ENCODE measurements around the gene DNAH8. TPM values are rescaled to one million over a fixed set of nuclear protein-coding genes. Genes with fewer than 3 reads are reported as not detected.

The DNAH8 gene
- total and polyA plus RNA-seq, 2 donors from 2014 or later: 0.50 TPM; not detected in 1

- Histone ChIP-seq H3K27me3 (ENCODE audit: control insufficient read depth, insufficient read depth, low read length) (no peaks in the 10 kb centered on the region), H3K9ac (ENCODE audit: low read length in 3 of 3) (no peak overlapping the region), H3K4me3 (ENCODE audit: low read length in 3 of 3) (no peak overlapping the region), H3K9me3 (ENCODE audit: control insufficient read depth in 2 of 3, insufficient read depth in 1 of 3, low read length in 3 of 3) (no peaks in the 10 kb centered on the region), H3K27ac (ENCODE audit: low read depth in 2 of 2, low read length in 2 of 2) (no peak overlapping the region), H3K4me1 (ENCODE audit: control insufficient read depth in 2 of 3, insufficient read depth in 2 of 3, low read depth in 1 of 3, low read length in 3 of 3) (no peaks in the 10 kb centered on the region), H3K36me3 (ENCODE audit: control insufficient read depth in 2 of 3, insufficient read depth in 3 of 3, low read length in 3 of 3) (no peaks in the 10 kb centered on the region)
- DNase-seq (no peak), FAIRE-seq (no peak)
- intact Hi-C loops (cut with DNase I): no loop called here
- no peak for TF ChIP-seq CTCF (IDR thresholded peaks at IDR 0.05; ENCODE audit: borderline replicate concordance, extremely low read depth, insufficient read depth)
Observed at GRCh38 chr6:38774929-38775707, 60.0 kb downstream of the DNAH8 start.

GRCh38 chr6:38775870-38776269, 60.8 kb downstream of the DNAH8 start:
- Histone ChIP-seq H3K4me1 (ENCODE audit: control insufficient read depth in 2 of 3, insufficient read depth in 2 of 3, low read depth in 1 of 3, low read length in 3 of 3) (no peaks in the 10 kb centered on the region), H3K27ac (ENCODE audit: low read depth in 2 of 2, low read length in 2 of 2) (no peak overlapping the region), H3K36me3 (ENCODE audit: control insufficient read depth in 2 of 3, insufficient read depth in 3 of 3, low read length in 3 of 3) (no peaks in the 10 kb centered on the region), H3K9ac (ENCODE audit: low read length in 3 of 3) (no peak overlapping the region), H3K27me3 (ENCODE audit: control insufficient read depth, insufficient read depth, low read length) (no peaks in the 10 kb centered on the region), H3K4me3 (ENCODE audit: low read length in 3 of 3) (no peak overlapping the region), H3K9me3 (ENCODE audit: control insufficient read depth in 2 of 3, insufficient read depth in 1 of 3, low read length in 3 of 3) (no peaks in the 10 kb centered on the region)
- TF ChIP-seq CTCF (IDR thresholded peaks at IDR 0.05; ENCODE audit: borderline replicate concordance, extremely low read depth, insufficient read depth): no peak
- FAIRE-seq: no peak
- DNase-seq: no peak
- intact Hi-C loops (cut with DNase I): no loop called here

- Histone ChIP-seq H3K4me1 (ENCODE audit: control insufficient read depth in 2 of 3, insufficient read depth in 2 of 3, low read depth in 1 of 3, low read length in 3 of 3) (no peaks in the 10 kb centered on the region), H3K9ac (ENCODE audit: low read length in 3 of 3) (no peak overlapping the region), H3K4me3 (ENCODE audit: low read length in 3 of 3) (no peak overlapping the region), H3K27me3 (ENCODE audit: control insufficient read depth, insufficient read depth, low read length) (no peaks in the 10 kb centered on the region), H3K36me3 (ENCODE audit: control insufficient read depth in 2 of 3, insufficient read depth in 3 of 3, low read length in 3 of 3) (no peaks in the 10 kb centered on the region), H3K27ac (ENCODE audit: low read depth in 2 of 2, low read length in 2 of 2) (no peak overlapping the region), H3K9me3 (ENCODE audit: control insufficient read depth in 2 of 3, insufficient read depth in 1 of 3, low read length in 3 of 3) (no peaks in the 10 kb centered on the region)
- no peak for DNase-seq
- intact Hi-C loops (cut with DNase I): no loop called here
- no peak for FAIRE-seq
- no peak for TF ChIP-seq CTCF (IDR thresholded peaks at IDR 0.05; ENCODE audit: borderline replicate concordance, extremely low read depth, insufficient read depth)
Observed at GRCh38 chr6:38776515-38776914, 61.4 kb downstream of the DNAH8 start.

Data from kidney (tissue), 14 donors.